Measurements from ENCODE around the gene COL16A1.

DNA sequence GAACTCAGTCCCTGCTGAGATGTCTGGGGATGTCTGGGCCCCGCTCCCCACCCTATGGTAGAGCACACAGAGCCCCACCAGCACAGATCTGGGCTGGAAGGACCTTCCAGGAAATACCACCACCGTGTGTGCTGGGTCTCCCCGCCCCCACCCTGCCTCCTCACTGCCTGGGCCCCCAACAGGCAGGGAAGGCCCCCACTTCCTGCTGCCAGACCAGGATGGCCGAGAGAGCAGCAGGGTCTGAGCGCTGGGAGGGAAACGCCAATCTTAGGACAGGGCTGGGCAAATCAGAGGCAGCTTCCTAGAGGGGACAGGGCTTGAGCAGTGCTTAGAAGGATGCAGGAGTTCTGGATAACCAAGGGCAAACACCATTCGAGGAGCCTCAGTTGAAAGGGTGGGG, 48.4 kb upstream of the COL16A1 start:
- TF ChIP-seq, protein P1, sequence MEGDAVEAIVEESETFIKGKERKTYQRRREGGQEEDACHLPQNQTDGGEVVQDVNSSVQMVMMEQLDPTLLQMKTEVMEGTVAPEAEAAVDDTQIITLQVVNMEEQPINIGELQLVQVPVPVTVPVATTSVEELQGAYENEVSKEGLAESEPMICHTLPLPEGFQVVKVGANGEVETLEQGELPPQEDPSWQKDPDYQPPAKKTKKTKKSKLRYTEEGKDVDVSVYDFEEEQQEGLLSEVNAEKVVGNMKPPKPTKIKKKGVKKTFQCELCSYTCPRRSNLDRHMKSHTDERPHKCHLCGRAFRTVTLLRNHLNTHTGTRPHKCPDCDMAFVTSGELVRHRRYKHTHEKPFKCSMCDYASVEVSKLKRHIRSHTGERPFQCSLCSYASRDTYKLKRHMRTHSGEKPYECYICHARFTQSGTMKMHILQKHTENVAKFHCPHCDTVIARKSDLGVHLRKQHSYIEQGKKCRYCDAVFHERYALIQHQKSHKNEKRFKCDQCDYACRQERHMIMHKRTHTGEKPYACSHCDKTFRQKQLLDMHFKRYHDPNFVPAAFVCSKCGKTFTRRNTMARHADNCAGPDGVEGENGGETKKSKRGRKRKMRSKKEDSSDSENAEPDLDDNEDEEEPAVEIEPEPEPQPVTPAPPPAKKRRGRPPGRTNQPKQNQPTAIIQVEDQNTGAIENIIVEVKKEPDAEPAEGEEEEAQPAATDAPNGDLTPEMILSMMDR (IDR thresholded peaks at IDR 0.05; ENCODE audit: low read depth, low read length, poor library complexity, severe bottlenecking): no peak
- no peak for TF ChIP-seq EZH2phosphoT487 (IDR thresholded peaks at IDR 0.05; ENCODE audit: borderline replicate concordance, low read length)

All from DOHH2 (cell line).